ENCODE measurements around the gene GYS2.

GRCh38 chr12:21552635-21553328, 51.9 kb downstream of the GYS2 start:
- no peak for TF ChIP-seq POLR2A (IDR thresholded peaks at IDR 0.05)
- no peak for TF ChIP-seq POLR2AphosphoS5 (IDR thresholded peaks at IDR 0.05)
